DMS 273 treated with DMSO at 0.1 percent for 48 hours (cell line): ENCODE data around the gene RTN1.

Experiments used
- DNase-seq: peaks from one replicate; lab custom pipeline; 2025; lab: John Stamatoyannopoulos, UW

RTN1 gene

DNA sequence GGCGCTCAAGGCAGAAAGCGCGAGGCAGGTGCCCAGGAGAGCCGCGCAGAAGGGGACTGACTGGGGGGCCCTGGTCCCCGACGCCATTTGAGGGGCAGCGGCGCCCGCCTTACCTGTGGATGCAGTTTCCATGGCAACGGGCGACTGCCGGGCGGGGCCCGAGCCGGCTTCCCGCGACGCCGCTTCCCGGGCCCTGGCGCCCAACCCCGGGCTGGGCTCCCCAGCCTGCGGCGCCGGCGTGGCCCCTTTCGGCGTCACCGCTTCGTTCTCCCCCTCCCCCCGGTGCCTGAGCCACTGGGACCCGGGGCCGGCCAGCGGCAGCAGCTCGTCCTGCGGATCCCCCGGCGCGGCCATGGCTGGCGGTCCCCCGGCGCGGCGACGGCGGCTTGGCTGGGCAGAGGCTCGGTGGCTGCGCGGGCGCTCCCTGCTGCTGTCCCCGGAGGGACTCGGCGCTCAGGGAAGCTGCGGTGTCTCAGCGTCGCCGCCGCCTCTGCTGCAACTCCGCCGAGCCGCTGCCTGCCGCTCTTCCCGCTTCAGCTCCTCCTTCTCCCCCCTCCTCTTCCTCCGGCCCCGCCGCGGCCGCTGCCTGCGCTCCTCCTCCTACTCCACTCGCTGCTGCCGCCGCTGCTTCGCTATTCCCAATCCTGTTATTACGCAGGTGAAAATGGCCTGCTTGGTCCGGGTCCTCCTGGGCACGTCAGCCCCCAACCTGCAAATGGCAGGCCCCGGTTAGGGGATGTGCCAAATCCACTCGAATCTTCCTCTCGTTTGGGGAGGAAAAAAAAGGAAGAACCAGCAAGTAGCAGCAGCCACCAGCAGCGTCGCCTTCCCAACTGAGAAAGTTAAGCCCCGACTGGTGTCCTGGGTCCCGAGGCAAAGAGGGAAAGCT is at the start of gene RTN1:
RTN1 (minus strand) TSS at position 500 of the 889 bp plus-strand sequence; CDS start at position 354, 146 bp downstream.
- peak; percentile 67 for DNase-seq

DNA sequence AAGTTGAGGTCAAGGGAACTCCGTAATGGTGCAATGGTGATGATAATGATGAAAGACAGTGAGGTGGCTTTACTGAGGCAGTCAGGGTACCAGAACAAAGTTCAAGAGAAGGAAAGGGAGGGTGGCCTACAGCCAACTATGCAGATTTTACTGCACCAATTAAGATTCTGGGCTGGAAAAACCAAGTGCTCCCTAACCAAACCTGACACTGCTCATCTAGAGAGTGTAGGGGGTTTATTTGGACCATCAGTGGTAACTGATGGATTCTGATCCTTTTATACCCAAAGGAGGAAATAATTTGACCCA is 49.8 kb upstream of the RTN1 start:
- DNase-seq, result no peak

- DNase-seq, result peak; percentile 85
Observed at GRCh38 chr14:59919570-59920377, 49.2 kb upstream of the RTN1 start, which contains the start of gene LRRC9. TSS of gene LRRC9 (plus strand) at chr14:59920144.

DNA sequence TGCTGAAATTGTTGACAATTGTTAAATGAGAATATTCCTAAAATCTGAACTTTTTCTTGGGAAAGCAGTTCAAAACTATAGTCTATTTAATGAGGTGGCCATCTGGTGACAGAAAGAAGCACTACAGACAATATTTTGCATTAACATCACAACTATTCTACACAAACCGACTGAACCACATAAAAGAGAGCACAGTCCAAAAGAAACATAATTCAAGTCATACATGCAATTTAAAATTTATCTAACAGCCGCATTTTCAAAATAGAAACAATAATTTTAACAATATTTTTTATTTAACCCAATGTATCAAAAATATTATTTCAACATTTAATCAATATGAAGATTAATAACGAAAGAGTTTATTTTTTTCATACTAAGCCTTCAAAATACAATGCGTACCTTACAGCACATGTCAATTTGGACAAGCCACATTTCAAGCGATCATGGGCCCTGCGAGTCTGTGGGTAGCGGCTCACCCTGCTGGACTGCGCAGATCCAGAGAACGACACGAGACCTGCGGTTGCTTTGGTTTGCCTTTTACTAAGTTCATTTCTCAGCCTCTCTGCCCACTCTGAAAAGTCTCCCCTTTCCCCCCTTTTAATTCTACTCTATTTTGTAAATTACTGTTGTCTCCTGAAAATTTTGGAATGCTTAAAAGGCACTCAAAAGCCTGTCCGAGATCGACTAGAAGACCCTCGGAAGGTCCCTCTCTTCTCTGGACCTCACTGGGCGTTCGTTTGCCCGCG is 48.4 kb upstream of the RTN1 start:
- DNase-seq, result peak; percentile 39

DNA sequence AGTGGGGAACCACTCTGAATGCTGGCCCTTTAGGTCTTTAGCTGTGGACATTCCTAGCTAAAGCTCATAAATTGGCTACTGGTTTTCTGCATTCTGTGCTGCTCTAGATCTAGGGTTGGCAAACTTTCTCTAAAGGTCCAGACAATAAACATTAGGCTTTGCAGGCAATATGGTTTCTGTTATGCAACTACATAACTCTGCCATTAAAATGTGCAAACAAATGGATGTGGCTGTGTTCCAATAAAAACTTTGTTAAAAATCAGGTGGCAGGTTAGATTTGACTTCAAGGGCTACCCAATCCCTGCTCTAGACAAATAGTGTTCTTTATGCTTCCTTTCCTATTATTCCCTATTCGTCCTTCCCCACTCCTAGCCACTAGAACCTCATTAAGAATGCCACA is 42.6 kb upstream of the RTN1 start:
- DNase-seq, result no peak

DNA sequence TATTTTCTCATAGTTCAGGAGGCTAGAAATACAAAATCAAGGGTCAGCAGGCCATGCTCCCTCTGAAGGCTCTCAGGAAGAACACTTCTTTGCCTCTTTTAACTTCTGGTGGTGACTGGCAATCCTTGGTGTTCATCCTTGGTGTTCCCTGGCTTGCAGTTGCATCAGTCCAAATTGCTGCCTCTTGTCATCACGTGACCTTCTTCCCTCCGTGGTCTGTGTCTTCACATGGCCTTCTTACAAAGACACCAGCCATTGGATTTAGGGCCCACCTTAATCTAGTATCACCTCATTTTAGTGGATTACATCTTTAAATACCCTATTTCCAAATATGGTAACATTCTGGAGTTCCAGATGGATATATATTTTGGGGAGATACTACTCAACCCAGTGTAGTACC is 41.9 kb upstream of the RTN1 start:
- no peak for DNase-seq

DNA sequence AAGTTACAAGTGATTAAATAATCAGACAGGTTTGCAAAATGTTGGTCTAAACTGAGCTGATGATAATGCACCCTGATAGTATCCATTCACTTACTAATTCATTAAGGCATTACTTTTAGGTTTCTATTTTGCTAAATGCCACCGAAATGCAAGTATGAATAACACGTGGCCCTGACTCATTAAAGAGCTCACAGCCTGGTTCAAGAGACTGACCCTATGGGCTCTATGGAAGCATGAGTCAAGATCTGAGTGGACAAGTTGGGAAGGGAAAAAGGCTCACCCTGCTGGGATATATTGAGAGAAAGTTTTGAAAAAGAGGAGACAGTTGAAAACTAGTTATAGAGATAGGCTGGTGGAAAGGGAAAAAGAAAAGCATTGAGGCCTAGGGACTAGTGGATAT is 34.6 kb upstream of the RTN1 start:
- no peak for DNase-seq

- no peak for DNase-seq
Observed at GRCh38 chr14:59904184-59904583, 33.6 kb upstream of the RTN1 start.

DNA sequence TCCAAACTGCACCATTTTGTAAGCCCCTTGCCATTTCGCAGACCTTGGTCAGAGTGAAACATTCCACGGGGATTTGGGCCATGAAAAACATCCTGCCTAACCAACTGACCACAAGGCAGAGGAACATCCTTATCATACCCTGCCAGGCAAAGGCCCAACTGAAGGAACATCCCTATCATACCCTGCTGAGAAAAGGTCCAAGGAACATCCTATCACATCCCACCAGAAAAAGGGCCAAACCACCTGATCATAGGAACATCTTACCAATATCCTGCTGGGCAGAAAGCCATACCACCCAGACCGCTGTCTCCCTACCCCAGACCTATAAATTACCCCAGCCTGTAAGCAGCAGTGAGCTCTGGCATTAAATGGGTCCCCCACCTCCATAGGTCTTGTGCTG is 30.0 kb upstream of the RTN1 start:
- no peak for DNase-seq

- no peak for DNase-seq
Observed at GRCh38 chr14:59897757-59898383, 27.3 kb upstream of the RTN1 start.

DNA sequence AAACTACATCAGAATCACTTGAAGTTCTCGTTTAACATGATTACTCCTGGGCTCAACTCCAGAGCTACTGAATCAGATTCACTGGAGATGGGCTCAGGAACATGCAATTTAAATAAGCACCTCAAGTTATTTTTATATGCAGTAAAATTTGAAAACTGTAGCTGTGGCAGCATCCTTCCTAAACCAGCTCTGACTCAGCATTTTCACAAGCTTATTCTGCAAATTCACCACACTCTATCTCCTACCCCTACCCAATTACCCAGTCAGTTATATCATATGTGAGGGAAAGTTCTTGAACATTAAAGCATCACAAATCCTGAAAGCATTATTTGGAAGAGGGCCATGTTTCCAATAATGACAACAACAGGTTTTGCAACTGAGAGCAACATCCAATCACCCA is 25.1 kb upstream of the RTN1 start:
- no peak for DNase-seq

GRCh38 chr14:59890676-59891075 is 20.1 kb upstream of the RTN1 start:
- no peak for DNase-seq

DNA sequence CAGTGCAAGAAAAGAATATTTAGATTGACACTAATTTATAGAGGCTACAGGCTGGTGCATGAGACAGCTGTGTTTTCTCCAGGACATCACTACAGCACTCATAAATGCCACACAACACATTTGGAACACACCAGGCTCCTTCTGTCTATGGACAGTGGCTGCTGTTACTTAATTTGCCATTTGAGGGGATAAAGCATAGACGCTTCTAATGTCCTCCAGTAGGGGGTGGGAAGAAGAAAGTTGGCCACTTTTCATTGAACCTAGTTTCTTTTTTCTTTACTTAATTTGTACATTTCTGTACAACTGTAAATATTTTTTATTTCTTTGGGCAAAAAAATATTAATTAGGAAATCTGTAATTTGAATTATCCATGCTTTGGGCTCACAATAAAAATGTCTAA is 12.4 kb upstream of the RTN1 start:
- DNase-seq, result no peak

GRCh38 chr14:59871166-59871495 is 555 bp upstream of the RTN1 start:
- DNase-seq, result no peak

DNA sequence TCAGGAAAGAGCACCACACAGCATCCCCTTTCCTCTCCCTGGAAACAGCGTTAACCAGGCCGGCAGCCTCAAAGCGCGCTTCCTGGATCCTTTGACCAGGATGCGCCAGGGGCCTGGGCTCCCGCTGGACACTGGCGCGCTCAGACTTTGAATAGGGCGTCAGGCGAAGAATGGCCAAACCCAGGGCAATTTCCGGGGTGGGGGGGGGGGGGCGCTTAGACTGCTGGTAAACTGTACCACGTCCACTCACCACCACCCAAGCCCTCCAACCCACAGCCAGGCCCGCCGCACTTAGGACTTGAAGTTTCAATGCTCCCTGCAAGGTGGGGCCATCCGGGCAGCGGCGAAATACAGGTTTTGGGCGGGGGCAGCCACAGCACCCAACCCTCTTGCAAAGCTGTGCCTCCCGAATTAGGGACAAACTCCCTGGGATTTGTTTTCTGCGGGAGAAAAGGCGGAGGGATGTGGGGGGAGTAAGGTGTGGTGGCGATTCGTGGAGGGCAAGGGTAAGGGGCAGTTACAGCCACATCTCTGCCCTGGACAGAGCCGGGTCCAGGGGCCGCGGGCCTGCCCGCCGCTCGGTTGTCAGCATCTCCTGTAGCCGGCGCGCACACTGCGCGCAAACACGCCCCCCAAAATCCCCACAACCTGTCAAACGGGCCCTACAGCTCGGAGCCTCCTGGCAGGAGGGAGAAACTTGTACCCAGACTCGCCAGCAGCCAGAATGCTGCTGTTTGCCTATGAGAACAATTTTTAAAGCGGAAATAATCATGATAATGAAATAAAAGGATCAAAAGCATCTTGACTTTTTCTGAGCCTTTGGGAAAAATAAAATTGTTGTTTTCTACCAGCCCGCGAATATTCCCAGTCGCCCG is 958 bp downstream of the RTN1 start:
- no peak for DNase-seq

DNA sequence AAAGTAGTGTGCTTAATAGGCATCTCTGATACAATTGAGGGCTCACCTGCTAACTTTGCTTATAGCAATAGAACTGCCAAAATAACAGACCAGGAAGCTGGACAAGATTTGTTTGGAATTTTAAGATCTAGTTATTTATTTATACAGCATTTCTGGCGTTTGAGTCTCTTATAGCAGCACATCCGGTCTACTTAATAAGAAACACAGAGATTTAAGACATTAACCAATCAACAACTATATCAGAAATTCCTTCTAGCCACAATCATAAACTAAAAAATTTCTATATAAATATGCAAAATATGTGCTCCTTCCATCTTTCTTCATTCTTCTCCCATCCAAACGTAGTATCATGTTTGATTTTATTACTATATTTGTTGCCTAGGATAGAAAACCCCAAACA is 2.6 kb downstream of the RTN1 start:
- DNase-seq, result no peak

DNA sequence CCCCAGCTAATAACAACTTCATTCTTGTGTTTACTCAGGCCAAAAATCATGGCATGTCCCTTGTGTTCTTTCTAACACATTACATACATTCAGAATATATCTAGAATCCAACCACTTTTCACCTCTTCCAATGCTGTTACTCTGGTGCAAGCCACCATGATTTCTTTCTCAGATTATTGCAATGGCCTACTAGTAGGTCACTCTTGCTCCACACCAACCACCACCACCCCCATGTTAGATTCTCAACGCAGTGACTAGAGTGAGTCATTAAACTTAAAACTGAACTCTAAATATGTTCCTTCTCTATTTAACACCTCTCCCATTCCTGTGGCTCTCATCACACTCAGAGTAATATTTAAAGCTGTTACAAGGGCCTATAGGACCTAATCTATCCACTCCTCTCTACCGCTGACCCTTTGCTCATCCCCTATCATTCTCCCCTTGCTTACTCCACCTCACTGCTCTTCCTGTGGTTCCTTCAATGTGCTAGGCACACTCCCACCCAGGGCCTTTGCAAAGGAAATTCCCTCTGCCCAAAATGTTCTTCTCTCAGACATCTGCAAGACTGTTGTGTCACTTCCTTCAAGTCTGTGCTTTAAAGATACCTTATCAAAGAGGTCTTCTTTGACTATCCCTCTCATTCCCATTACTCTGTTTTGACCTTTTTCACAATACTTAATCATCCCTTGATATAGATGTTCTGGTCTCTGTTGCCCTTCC is 6.6 kb downstream of the RTN1 start:
- no peak for DNase-seq

- no peak for DNase-seq
Observed at GRCh38 chr14:59857328-59857727, 13.2 kb downstream of the RTN1 start.

- DNase-seq, result no peak
Observed at GRCh38 chr14:59852350-59852749, 18.2 kb downstream of the RTN1 start.

DNA sequence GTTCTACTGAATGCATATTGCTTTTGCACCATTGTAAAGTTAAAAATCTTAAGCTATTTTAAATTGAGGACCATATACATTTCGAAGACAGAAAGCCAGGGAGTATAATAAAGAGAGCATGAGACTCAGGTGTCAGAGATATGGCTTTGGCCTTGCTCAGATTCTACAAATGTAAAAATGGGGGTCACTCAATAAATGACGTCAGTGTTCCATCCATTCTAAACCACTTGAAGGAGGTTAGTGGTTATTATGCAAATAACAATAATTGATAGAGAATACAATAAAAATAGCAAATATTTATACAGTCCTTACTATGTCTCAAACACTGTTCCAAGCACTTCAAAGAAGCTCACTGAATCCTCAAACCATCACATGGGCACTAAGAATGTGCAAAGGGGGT is 20.1 kb downstream of the RTN1 start:
- DNase-seq, result no peak
